Measurements from ENCODE around the gene EGLN3. TPM values are rescaled to one million over a fixed set of nuclear protein-coding genes. Genes with fewer than 3 reads are reported as not detected.

EGLN3 gene
- total and polyA plus RNA-seq, 2 of the 13 experiments (the other 11 are each of a cell fraction or from before 2014, with no cell fraction given): 0.18 to 27.3 TPM

DNA sequence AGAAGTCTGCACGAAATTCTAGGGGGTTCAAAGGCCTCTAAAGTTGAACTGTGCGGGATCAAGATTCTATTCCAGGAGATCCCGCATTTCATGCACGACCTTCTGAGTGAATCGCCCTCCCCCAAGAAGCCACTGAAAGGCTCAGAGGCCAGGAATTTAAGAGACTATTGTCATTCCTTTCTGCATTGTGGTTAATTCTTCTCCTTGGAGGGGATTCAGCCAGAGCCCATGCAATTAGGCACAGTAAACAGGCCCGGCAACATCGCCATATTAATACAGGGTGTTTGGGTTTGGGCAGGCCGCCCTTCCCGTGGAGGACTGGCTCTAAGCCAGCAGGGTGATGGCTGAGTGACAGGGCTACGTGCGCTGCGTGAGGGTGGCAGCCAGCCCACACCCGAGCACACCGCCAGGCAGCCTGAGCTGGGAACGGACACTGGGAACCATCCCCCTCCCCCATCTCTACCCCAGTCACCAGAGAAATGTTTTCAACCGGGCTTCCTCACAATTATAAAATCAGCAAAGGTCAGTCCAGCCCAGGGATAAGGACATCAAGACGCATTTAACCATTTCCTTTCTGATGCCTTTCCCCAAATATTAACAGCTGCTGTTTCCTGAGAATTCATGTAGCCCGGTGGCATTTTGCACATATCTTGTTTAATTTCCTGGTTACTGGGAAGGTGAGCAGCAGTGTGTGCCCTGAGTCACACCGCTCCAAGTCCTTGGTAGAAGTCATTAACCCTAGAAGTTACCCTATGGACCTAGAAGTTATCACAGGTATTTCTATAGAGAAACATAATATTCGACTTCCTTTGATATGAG lies 12.5 kb downstream of the EGLN3 start:
- CTCF ChIA-PET (ENCODE audit: low intra/inter-chr PET ratio, low total read pairs): no interaction called here
- POLR2A ChIA-PET: interaction anchor here (0.8 kb wide), 1 partner anchor 121 kb away, joined by 3 read pairs; no protein-coding TSS in a partner anchor
- Histone ChIP-seq H3K36me3 (replicated peaks in 1 of 2; ENCODE audit: control insufficient read depth in 1 of 2, insufficient read depth in 2 of 2, low read length in 2 of 2) (no peaks in the 10 kb centered on the region), H4K20me1 (ENCODE audit: insufficient read depth, low read length) (no peaks in the 10 kb centered on the region), H3K4me1 (ENCODE audit: insufficient read depth, low read length) (peaks cover 39% of the 10 kb centered on the region), H3K27me3 (ENCODE audit: control insufficient read depth in 1 of 2, insufficient read depth in 2 of 2, low read length in 2 of 2) (no peaks in the 10 kb centered on the region), H2AFZ (ENCODE audit: low read length) (no peak overlapping the region), H3K9ac (ENCODE audit: insufficient read depth, low read depth, low read length) (no peak overlapping the region), H3K9me3 (ENCODE audit: low read length) (no peaks in the 10 kb centered on the region), H3K79me2 (ENCODE audit: insufficient read depth, low read length) (peaks cover 9% of the 10 kb centered on the region), H3K27ac (ENCODE audit: extremely low read length, insufficient read depth, low read length) (peak overlapping the region; percentile 7), H3K4me3 (replicated peaks in 1 of 3; ENCODE audit: insufficient read depth in 1 of 3, low read depth in 2 of 3, low read length in 3 of 3) (peak overlapping the region in 1 of 3 experiments; percentile 20; a peak in 3 of 6 replicates), H3K4me2 (ENCODE audit: low read depth, low read length) (peak overlapping the region; percentile 43)
- in situ Hi-C loops (cut with HindIII; ENCODE audit: extremely low pct_ligation_motif_present, low pct_unique_long_range_greater_than_20kb) (no loop called here), intact Hi-C loops (cut with micrococcal nuclease; ENCODE audit: unreplicated experiment) (no loop called here)
- WGBS (ENCODE audit: low lambda C conversion rate): 41% methylated on average over 20 of the region's 20 CpGs
- BruUV-seq (replicated peaks): no TSS peak
- peak; percentile 89 for ATAC-seq
- no peak for FAIRE-seq
- peak; percentile 49 for DNase-seq (ENCODE audit: low spot score)
- TF ChIP-seq ZNF232 (CRISPR knock-in tag; IDR thresholded peaks at IDR 0.05; ENCODE audit: borderline replicate concordance): no peak; the same call in 1 of the 2 replicates
- TF ChIP-seq, protein P1, sequence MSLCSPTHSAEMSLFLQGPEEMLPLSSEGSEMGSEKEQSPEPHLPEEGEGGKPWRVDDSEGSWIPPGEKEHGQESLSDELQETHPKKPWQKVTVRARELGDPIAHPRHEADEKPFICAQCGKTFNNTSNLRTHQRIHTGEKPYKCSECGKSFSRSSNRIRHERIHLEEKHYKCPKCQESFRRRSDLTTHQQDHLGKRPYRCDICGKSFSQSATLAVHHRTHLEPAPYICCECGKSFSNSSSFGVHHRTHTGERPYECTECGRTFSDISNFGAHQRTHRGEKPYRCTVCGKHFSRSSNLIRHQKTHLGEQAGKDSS (CRISPR knock-in tag; IDR thresholded peaks at IDR 0.05; ENCODE audit: borderline replicate concordance, low read depth): 0 out of 2 replicates have a peak, but pooled peaks have one; percentile 43
- no peak for TF ChIP-seq TCF12 (IDR thresholded peaks at IDR 0.05)
- TF ChIP-seq TCF12 (CRISPR knock-in tag; IDR thresholded peaks at IDR 0.05): peak; percentile 59; the same call in 1 of the 2 replicates
- no peak for TF ChIP-seq IKZF1 (IDR thresholded peaks at IDR 0.05)
- no peak for TF ChIP-seq SIX1 (CRISPR knock-in tag; IDR thresholded peaks at IDR 0.05; ENCODE audit: borderline replicate concordance)
- TF ChIP-seq ZNF12 (CRISPR knock-in tag; IDR thresholded peaks at IDR 0.05): no peak
- TF ChIP-seq PHF20 (CRISPR knock-in tag; IDR thresholded peaks at IDR 0.05): no peak
- TF ChIP-seq, protein P2, sequence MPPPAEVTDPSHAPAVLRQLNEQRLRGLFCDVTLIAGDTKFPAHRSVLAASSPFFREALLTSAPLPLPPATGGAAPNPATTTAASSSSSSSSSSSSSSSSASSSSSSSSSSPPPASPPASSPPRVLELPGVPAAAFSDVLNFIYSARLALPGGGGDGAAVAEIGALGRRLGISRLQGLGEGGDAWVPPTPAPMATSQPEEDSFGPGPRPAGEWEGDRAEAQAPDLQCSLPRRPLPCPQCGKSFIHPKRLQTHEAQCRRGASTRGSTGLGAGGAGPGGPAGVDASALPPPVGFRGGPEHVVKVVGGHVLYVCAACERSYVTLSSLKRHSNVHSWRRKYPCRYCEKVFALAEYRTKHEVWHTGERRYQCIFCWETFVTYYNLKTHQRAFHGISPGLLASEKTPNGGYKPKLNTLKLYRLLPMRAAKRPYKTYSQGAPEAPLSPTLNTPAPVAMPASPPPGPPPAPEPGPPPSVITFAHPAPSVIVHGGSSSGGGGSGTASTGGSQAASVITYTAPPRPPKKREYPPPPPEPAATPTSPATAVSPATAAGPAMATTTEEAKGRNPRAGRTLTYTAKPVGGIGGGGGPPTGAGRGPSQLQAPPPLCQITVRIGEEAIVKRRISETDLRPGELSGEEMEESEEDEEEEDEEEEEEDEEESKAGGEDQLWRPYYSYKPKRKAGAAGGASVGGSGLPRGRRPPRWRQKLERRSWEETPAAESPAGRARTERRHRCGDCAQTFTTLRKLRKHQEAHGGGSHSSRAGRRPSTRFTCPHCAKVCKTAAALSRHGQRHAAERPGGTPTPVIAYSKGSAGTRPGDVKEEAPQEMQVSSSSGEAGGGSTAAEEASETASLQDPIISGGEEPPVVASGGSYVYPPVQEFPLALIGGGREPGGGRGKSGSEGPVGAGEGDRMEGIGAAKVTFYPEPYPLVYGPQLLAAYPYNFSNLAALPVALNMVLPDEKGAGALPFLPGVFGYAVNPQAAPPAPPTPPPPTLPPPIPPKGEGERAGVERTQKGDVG (CRISPR knock-in tag; IDR thresholded peaks at IDR 0.05; ENCODE audit: borderline replicate concordance): no peak
- TF ChIP-seq, protein P3, sequence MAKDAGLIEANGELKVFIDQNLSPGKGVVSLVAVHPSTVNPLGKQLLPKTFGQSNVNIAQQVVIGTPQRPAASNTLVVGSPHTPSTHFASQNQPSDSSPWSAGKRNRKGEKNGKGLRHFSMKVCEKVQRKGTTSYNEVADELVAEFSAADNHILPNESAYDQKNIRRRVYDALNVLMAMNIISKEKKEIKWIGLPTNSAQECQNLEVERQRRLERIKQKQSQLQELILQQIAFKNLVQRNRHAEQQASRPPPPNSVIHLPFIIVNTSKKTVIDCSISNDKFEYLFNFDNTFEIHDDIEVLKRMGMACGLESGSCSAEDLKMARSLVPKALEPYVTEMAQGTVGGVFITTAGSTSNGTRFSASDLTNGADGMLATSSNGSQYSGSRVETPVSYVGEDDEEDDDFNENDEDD (CRISPR knock-in tag; IDR thresholded peaks at IDR 0.05; ENCODE audit: borderline replicate concordance): peak; percentile 49; the same call in 1 of the 2 replicates
- no peak for TF ChIP-seq TBL1XR1 (IDR thresholded peaks at IDR 0.05; ENCODE audit: borderline replicate concordance, low read length, partially characterized antibody)
- TF ChIP-seq, protein P4, sequence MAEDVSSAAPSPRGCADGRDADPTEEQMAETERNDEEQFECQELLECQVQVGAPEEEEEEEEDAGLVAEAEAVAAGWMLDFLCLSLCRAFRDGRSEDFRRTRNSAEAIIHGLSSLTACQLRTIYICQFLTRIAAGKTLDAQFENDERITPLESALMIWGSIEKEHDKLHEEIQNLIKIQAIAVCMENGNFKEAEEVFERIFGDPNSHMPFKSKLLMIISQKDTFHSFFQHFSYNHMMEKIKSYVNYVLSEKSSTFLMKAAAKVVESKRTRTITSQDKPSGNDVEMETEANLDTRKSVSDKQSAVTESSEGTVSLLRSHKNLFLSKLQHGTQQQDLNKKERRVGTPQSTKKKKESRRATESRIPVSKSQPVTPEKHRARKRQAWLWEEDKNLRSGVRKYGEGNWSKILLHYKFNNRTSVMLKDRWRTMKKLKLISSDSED (CRISPR knock-in tag; IDR thresholded peaks at IDR 0.05): no peak
- TF ChIP-seq, protein P5, sequence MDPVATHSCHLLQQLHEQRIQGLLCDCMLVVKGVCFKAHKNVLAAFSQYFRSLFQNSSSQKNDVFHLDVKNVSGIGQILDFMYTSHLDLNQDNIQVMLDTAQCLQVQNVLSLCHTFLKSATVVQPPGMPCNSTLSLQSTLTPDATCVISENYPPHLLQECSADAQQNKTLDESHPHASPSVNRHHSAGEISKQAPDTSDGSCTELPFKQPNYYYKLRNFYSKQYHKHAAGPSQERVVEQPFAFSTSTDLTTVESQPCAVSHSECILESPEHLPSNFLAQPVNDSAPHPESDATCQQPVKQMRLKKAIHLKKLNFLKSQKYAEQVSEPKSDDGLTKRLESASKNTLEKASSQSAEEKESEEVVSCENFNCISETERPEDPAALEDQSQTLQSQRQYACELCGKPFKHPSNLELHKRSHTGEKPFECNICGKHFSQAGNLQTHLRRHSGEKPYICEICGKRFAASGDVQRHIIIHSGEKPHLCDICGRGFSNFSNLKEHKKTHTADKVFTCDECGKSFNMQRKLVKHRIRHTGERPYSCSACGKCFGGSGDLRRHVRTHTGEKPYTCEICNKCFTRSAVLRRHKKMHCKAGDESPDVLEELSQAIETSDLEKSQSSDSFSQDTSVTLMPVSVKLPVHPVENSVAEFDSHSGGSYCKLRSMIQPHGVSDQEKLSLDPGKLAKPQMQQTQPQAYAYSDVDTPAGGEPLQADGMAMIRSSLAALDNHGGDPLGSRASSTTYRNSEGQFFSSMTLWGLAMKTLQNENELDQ (CRISPR knock-in tag; IDR thresholded peaks at IDR 0.05; ENCODE audit: borderline replicate concordance): no peak
- no peak for TF ChIP-seq SUZ12 (IDR thresholded peaks at IDR 0.05; ENCODE audit: low read depth, low read length)
